Muscle layer of colon (tissue), 2 donors: ENCODE data around the gene MIS18A.

Source experiments
- H3K27ac ChIP-seq: one replicate; pipeline ENCODE4 v1.7.0; 2013; ENCODE audit warnings: low read depth, mild to moderate bottlenecking, low read length, moderate library complexity
- H3K27me3 ChIP-seq, 2 donors: one replicate each; pipeline ENCODE4 v1.7.0; 2013; ENCODE audit warnings: low read length in 2 of 2, mild to moderate bottlenecking in 2 of 2; ENCODE audit not compliant: insufficient read depth in 2 of 2, control insufficient read depth in 1 of 2
- H3K36me3 ChIP-seq: one replicate; pipeline ENCODE4 v1.7.0; 2013; ENCODE audit warnings: mild to moderate bottlenecking, low read length; ENCODE audit not compliant: insufficient read depth
- H3K4me1 ChIP-seq: one replicate; pipeline ENCODE4 v1.7.0; 2013; ENCODE audit warnings: mild to moderate bottlenecking, low read length; ENCODE audit not compliant: insufficient read depth
- H3K4me3 ChIP-seq, 2 donors: one replicate each; pipeline ENCODE4 v1.7.0; 2013; ENCODE audit warnings: low read length in 2 of 2, low read depth in 1 of 2, mild to moderate bottlenecking in 1 of 2, moderate library complexity in 1 of 2
- H3K9ac ChIP-seq: one replicate; pipeline ENCODE4 v1.7.0; 2013; ENCODE audit warnings: low read length
- H3K9me3 ChIP-seq: one replicate; pipeline ENCODE4 v1.7.0; 2013; ENCODE audit warnings: mild to moderate bottlenecking, low read length
- donor health status: abdominal sarcoma.
- donor health status: Adenocarcinoma of cecum.

MIS18A gene

DNA sequence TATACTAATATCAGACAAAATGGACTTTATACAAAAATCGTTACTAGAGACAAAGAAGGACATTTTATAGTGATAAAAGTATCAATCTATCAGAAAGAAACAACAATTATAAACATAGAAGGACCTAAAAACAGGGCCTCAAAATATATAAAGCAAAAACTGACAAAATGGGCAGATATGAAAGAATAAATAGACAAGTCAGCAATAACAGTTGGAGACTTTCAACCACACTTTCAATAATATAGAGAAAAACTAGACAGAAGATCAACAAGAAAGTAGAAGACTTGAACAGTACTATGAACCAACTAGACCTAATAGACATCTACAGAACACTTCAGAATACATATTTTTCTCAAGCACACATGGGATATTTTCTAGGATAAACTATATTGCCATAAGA, 52.4 kb downstream of the MIS18A start:
- no peaks in the 10 kb centered on the region for H3K27me3 ChIP-seq
- H3K27ac ChIP-seq: no peak overlapping the region
- no peaks in the 10 kb centered on the region for H3K4me1 ChIP-seq
- H3K9me3 ChIP-seq: no peaks in the 10 kb centered on the region
- H3K9ac ChIP-seq: no peak overlapping the region
- H3K4me3 ChIP-seq: no peak overlapping the region
- H3K36me3 ChIP-seq: no peaks in the 10 kb centered on the region
